ENCODE data around the gene ASPSCR1.
A peak's percentile ranks its signal among the peaks of the same experiment; 100 is the strongest.
"Not testable (repeated sequence)": the region's sequence is repeated elsewhere in the genome, so short reads cannot be mapped to it uniquely, and the experiment has no call there.

Gene ASPSCR1

DNA sequence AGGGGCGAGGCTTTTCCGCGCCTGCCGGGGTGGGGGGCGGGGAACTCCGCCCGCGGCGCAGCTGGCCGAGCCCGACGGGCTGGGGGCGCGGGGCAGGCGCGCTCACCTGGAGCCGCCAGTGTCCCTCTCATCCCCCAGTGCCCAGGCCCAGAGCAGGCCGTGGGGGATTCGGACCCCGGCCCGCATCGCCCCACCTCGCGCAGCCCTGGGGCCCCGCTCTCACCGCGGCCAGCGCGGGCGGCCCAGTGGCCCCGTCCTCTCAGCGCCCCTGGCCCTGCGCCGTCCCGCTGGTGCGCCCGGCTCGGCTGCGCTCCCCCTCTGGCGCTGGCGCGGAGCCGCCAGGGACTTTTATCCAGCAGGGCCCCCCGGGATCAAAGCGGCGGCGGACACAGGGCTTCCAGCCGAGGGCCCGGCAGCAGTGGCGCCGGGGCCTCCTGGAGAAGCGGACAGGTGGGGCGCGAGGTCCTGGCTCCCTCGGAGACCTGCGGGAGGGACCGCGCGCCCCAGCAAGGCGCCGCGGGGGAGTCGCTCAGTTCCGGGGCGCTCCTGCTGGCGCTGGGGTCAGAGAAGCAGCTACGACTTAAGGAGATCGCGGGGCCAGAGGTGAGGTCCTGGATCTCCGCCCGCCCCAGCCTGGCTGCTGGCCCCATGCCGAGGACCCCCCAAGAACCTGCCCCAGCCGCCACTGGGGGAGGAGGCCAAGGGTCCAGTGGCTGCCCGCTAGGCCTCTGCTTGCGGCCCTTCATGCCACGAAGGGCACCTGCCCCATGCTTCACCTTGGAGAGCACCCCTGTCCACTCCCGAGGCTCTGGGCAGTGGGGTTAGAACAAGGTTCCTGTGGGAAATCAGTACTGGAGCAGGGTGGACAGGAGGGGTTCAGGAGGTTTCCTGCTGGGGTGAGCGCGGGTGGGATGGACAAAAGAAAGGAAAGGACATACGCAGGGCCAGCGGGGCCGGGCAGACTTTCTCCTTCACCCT is 15.6 kb upstream of the ASPSCR1 start:
- DNase-seq = no peak

- no peak for DNase-seq
These were observed 14.7 kb upstream of the ASPSCR1 start for GRCh38 chr17:81962499-81963441.

GRCh38 chr17:81964081-81964849 is 13.2 kb upstream of the ASPSCR1 start:
- no peak for DNase-seq

DNA sequence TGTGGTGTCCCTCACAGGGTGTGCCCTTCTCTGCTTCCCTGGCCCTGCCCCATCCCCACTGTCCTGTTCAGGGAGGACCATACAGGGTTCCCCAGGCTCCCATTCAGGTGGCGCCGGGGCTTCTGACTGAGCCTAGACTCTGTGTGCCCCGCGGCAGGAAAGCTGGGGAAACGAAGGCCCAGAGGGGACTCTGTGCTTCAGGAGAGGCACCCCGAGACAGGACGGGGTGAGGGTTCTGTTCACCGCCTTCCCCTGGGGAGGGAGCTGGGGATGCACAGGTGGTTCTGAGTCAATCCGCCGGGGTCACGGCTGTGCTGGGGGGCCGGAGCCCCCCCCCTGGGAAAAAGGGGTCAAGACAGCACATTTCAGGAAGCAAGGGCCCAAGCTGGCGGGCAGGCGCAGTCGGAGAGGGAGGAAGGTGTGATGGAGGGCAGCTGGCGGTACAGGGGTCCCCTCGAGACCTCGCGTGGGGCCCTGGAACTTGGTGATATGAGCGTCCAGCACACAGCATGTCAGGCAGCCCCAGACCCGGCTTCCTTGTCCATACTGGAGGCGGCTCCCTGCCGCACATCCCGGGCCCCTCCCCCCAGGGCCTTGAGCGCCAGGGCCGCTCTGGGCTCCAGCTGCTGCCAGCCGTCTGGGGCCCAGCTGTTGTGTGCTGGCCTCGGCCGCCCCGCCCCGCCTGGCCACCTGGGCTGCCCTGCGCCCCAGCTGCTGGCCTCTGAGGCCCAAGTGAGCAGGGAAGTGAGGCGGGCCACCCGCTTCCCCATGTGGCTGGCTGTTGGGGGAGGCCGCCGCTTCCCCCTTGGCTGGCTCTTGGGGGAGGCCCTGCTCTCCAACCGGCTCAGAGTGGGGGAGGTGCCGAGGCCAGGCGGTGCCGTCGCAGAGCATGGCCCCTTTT is 10.8 kb upstream of the ASPSCR1 start:
- no peak for DNase-seq

DNA sequence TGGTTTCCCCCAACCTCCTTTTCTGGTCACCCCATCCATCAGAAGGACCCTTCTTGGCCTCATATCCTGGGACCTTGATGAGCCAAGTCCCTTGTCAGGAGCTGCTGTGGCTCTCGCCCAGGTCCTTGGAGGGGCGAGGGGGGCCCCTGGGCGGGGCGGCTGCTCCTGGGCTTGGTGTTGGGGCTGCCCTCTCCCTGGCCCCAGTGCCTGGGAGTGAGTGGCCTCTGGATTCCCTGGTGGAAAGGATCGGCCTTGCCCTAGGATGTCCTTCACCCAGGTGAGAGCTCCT is 10.2 kb upstream of the ASPSCR1 start:
- DNase-seq = no peak

DNA sequence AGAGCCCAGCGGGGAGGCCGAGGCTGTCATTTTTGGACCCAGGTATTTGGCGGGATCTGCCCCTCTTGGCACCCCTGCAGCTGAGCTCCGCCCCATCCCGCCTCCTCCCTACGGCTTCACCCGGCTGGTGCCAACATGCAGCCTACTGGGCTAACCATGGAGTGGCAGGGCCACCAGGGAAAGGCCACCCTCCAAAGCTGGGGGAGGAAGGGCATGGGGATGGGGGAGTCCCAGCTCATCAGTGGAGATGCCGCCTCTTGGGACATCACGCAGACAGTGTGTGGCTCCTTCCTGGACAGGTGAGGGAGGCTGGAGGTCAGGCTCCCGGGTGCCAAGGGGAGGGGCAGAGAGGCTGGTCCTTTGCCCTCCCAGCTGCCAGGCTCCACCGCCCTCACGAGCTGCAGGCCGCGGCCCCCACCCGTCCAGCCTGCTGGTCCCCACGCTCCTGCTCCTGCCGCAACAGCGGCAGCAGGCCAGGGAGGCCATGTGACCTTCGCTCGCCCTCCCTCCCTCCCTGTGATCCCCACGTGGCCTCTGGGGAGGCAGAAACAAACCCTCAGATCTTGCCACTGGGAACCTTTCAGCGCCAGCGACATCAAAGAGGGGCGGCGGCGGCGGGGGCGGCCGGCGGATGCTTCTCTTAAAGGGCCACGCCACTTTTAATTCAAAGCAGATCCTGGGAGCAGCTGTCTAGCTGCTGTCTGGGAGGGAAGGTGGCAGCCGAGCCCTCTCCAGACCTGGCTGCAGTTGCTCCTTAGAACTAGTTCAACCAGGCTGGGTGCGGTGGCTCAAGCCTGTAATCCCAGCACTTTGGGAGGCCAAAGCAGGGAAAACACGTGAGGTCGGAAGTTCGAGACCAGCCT is 9.7 kb upstream of the ASPSCR1 start:
- peak; percentile 83 for DNase-seq

DNA sequence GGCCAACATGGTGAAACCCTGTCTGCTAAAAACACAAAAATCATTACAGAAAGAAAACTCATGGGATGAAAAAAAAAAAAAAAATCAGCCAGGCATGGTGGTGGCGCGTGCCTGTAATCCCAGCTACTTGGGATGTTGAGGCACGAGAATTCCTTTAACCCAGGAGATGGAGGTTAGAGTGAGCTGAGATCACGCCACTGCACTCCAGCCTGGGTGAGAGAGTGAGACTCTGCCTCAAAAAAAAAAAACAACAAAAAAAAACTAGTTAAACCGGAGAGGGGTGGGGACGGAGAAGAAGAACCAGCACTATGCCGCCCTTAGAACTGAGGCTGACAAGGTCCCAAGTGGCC is 9.1 kb upstream of the ASPSCR1 start:
- no peak for DNase-seq

GRCh38 chr17:81968850-81969812 is 8.3 kb upstream of the ASPSCR1 start:
- DNase-seq = no peak

DNA sequence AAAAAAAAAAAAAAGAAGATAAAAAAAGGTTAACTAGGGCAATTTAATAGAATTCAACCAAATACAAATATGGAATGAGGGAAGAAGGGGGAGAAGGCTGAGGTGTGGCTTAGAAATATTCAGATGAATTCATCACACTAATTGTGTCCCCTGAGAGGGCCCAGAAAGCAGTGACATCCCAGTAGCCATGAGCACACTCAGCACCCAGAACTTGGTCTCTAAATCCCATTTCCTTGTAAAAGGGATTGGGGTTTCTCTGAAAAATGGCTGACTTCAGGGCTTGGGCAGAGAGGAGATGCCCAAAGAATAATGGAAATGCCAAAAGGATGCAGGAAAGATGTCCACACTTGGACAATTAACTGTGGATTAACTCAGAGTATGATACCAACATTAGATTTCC is 4.0 kb upstream of the ASPSCR1 start:
- no peak for DNase-seq

DNA sequence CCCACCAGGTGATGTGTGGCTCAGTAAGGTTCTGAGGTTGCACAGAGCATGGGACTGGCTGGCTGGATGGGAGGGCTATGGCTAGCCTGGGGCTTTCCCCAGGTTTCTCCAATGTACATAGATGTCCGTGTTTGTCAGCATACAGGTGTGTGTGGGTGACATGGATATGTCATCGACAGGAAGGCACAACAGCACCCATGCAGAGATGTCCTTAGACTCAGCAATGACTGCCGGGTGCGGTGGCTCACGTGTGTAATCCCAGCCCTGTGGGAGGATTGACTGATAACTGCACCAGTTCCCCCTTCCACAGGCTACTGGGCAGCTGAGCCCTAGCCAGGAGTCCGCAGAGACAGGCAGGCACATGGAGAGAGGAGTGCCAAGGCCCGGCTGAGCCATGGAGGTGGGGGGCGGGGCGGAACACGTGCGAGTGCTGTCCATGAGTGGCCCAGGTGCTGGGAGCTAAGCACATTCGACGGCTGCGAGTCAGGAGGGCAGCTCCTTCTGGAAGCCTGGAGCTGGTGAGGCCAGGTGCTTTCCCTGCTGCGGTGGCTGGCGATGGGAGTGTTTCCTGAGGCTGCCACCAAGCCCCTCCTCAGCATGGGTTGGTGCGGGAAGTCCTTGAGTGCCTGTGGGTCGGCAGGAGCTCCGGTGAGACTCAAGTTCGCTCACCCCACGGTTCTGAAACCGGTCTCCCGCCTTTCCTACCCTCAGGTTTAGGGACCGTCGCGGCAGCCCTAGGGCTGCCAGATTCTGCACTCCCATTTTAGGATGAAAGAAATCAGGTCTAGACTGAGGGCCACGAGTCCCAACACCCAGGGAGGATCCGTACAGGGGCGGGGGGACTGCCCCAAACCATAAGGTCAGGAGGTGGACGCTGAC is 858 bp upstream of the ASPSCR1 start:
- no peak for DNase-seq

- no peak for DNase-seq
These were observed 1.3 kb downstream of the ASPSCR1 start for GRCh38 chr17:81978524-81979298.

DNA sequence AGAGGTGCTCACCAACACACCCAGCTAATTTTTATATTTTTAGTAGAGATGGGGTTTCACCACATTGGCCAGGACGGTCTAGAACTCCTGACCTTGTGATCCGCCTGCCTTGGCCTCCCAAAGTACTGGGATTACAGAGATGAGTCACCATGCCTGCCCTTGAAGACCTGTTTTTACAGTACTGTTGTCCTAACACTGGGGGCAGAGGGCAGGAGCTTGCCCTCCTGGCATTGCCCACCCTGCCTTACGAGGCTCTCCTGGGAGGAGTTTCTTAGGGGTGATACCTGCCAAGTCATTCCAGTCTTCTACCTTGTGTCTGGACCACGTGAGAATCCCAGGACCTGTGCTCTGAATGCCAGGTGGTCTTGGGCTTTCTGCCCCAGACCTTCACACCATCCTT is 2.7 kb downstream of the ASPSCR1 start:
- DNase-seq = no peak

DNA sequence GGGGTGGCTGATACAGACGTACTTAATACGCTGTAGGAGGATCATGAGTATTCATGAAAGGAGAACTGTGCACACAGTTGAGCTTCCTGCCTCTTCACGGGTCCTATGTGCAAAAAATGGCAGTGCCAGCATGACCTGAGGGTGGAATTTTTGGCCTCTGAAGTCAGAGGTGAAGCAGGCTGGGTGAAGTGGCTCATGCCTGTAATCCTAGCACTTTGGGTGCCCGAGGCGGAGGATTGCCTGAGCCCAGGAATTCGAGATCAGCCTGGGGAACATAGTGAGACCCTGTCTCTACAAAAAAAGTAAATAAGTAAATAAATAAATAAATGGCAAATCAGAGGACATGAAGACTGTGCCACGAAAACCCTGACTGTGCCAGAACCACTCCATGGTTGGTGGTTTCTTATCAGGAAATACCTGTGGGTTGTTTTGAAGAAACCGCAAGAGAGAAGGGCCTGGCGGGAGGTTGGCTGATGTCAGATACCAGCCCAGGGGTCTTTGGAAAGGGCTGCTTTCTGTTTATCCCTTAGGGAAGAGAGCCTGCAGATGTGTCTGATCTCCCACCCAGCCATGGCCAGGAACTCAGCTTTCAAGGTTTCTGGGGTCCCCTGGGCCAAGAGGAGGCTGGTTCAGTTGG is 3.4 kb downstream of the ASPSCR1 start:
- DNase-seq = no peak

GRCh38 chr17:81981511-81981910 is 4.1 kb downstream of the ASPSCR1 start:
- not testable (repeated sequence) for DNase-seq

DNA sequence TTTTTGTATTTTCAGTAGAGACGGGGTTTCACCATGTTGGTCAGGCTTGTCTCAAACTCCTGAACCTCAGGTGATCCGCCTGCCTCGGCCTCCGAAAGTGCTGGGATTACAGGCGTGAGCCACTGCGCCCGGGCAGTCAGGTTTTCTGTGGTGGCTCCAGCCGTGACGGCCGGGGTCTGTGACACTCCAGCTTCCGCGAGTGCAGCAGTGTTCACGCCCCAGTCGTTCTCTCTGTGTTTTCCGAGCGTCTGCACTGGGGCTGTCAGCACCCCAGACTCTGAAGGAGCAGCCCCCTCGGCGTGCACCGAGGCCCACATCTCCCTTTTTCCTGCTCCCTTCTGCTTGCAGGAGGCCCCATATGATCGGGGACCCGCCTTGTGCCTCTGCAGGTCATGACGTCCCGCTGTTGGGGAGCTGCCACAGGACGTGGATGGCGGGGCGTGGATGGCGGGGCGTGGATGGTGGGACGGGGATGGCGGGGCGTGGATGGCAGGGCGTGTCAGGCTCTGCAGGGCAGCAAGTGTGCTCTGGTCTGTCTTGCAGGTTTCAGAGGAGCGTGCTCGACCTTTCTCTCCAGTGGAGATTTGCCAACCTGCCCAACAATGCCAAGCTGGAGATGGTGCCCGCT is 5.7 kb downstream of the ASPSCR1 start:
- DNase-seq = no peak

- DNase-seq = no peak
These were observed 6.4 kb downstream of the ASPSCR1 start for GRCh38 chr17:81983639-81984373.

All from CD4-positive, alpha-beta T cell treated with Interferon gamma for 1 hour (primary cell).